Adrenal gland (tissue), 5 donors: ENCODE results near the gene MAZ.
"Not testable (repeated sequence)": the region's sequence is repeated elsewhere in the genome, so short reads cannot be mapped to it uniquely, and the experiment has no call there.

Source experiments
- CTCF ChIP-seq, 6 experiments: fragments of 450-650 bp in 4 of 6; fragments of 200-600 bp in 2 of 6; sonication (generic) in 1 of 6; IDR thresholded peaks; 1 replicate in 5 of 6; 2 replicates in 1 of 6; pipeline versions ENCODE4 v1.5.1 to v1.8.0; 2016 to 2021; ENCODE audit warnings: antibody characterized with exemption in 6 of 6, mild to moderate bottlenecking in 2 of 6, moderate library complexity in 1 of 6
- POLR2A ChIP-seq, 2 donors: fragments of 450-650 bp; IDR thresholded peaks; one replicate each; pipeline ENCODE4 v1.6.1; 2017; ENCODE audit warnings: antibody characterized with exemption in 2 of 2, mild to moderate bottlenecking in 2 of 2, moderate library complexity in 1 of 2
- donor health status: DM: no; HTN: no; CAD: no.

GRCh38 chr16:29757086-29757485 is 49.2 kb upstream of the MAZ start:
- not testable (repeated sequence) for TF ChIP-seq CTCF, POLR2A (IDR thresholded peaks at IDR 0.05)
